NOMO-1 (cell line): ENCODE results near the gene BTBD18.

Experiments
- DNase-seq, 2 experiments: peaks; one replicate each; lab custom pipeline; 2025; ENCODE audit not compliant: unreplicated experiment in 2 of 2; lab: John Stamatoyannopoulos, UW

BTBD18 gene

GRCh38 chr11:57751676-57752253, at the start of gene BTBD18:
Gene BTBD18 (minus strand): TSS chr11:57751819. CDS start chr11:57751188, 631 bp downstream.
- no peak for DNase-seq

GRCh38 chr11:57801183-57801485, 49.5 kb upstream of the BTBD18 start:
- no peak for DNase-seq

GRCh38 chr11:57800444-57801182, 49.0 kb upstream of the BTBD18 start:
- DNase-seq, result peak; percentile 37 to 76

GRCh38 chr11:57798905-57799559, 47.4 kb upstream of the BTBD18 start:
- DNase-seq, result no peak

GRCh38 chr11:57793351-57794115, 41.9 kb upstream of the BTBD18 start:
- no peak for DNase-seq

GRCh38 chr11:57792870-57793269, 41.3 kb upstream of the BTBD18 start:
- peak; percentile 15 to 56 for DNase-seq

- DNase-seq, result peak; percentile 87 to 94
These were observed 40.5 kb upstream of the BTBD18 start for GRCh38 chr11:57792060-57792541.

- peak; percentile 8 to 14 for DNase-seq
These were observed 39.9 kb upstream of the BTBD18 start for GRCh38 chr11:57791321-57792059.

GRCh38 chr11:57788703-57789088, 37.1 kb upstream of the BTBD18 start:
- DNase-seq, result peak in 1 of 2 experiments; percentile 43

- DNase-seq, result peak; percentile 80 to 83
These were observed 36.5 kb upstream of the BTBD18 start for GRCh38 chr11:57787920-57788702.

- no peak for DNase-seq
These were observed 35.5 kb upstream of the BTBD18 start for GRCh38 chr11:57787006-57787604.

- no peak for DNase-seq
These were observed 34.8 kb upstream of the BTBD18 start for GRCh38 chr11:57786436-57786835.

GRCh38 chr11:57785072-57785471, 33.5 kb upstream of the BTBD18 start:
- peak; percentile 28 to 58 for DNase-seq

GRCh38 chr11:57781529-57781943, 29.9 kb upstream of the BTBD18 start:
- DNase-seq, result no peak

GRCh38 chr11:57779276-57779675, 27.7 kb upstream of the BTBD18 start:
- no peak for DNase-seq

- DNase-seq, result no peak
These were observed 26.9 kb upstream of the BTBD18 start for GRCh38 chr11:57778318-57779037.

GRCh38 chr11:57777969-57778317, 26.3 kb upstream of the BTBD18 start:
- no peak for DNase-seq

GRCh38 chr11:57776577-57777210, 25.1 kb upstream of the BTBD18 start:
- no peak for DNase-seq
